Endometrial microvascular endothelial cells (primary cell): ENCODE measurements around the gene RAB44. TPM values are rescaled to one million over a fixed set of nuclear protein-coding genes. Genes with fewer than 3 reads are reported as not detected.
"Not testable (repeated sequence)": the region's sequence is repeated elsewhere in the genome, so short reads cannot be mapped to it uniquely, and the experiment has no call there.

Source experiments
- in situ Hi-C: cut with HindIII; loops from 2 replicates; pipeline ENCODE4 v1.10.0; 2017; ENCODE audit warnings: low sequenced_read_pairs, low pct_unique_long_range_greater_than_20kb; ENCODE audit errors: inconsistent ontology term
- total RNA-seq: library from RNA; depleted of rRNA; stranded (reverse); fragments of >200 nt; gene quantifications from one replicate; pipeline ENCODE4 v1.2.3, GENCODE V29; 2015; ENCODE audit errors: inconsistent ontology term

Gene RAB44
- total RNA-seq, 1 donor from 2014 or later: not detected

- in situ Hi-C loops: no loop called here
Measured at GRCh38 chr6:36700831-36701230, 3.2 kb downstream of the RAB44 start.

- in situ Hi-C loops: no loop called here
Measured at GRCh38 chr6:36701401-36701991, 3.9 kb downstream of the RAB44 start.

GRCh38 chr6:36702656-36703055, 5.0 kb downstream of the RAB44 start:
- in situ Hi-C loops: no loop called here

- in situ Hi-C loops: no loop called here
Measured at GRCh38 chr6:36703081-36703606, 5.5 kb downstream of the RAB44 start.

- in situ Hi-C loops: no loop called here
Measured at GRCh38 chr6:36703982-36704381, 6.4 kb downstream of the RAB44 start.

GRCh38 chr6:36704961-36705577, 7.4 kb downstream of the RAB44 start:
- in situ Hi-C loops: not testable (repeated sequence)

GRCh38 chr6:36706339-36706738, 8.7 kb downstream of the RAB44 start:
- in situ Hi-C loops: no loop called here

GRCh38 chr6:36712816-36713215, 15.2 kb downstream of the RAB44 start:
- in situ Hi-C loops: no loop called here

- in situ Hi-C loops: no loop called here
Measured at GRCh38 chr6:36713846-36714245, 16.2 kb downstream of the RAB44 start.

GRCh38 chr6:36714511-36714910, 16.9 kb downstream of the RAB44 start:
- in situ Hi-C loops: no loop called here

GRCh38 chr6:36715469-36715868, 17.8 kb downstream of the RAB44 start:
- in situ Hi-C loops: no loop called here

- in situ Hi-C loops: no loop called here
Measured at GRCh38 chr6:36716476-36717093, 19.0 kb downstream of the RAB44 start.

- in situ Hi-C loops: no loop called here
Measured at GRCh38 chr6:36717231-36717825, 19.7 kb downstream of the RAB44 start.

GRCh38 chr6:36717871-36718540, 20.4 kb downstream of the RAB44 start:
- in situ Hi-C loops: no loop called here

- in situ Hi-C loops: no loop called here
Measured at GRCh38 chr6:36718560-36718959, 20.9 kb downstream of the RAB44 start.

- in situ Hi-C loops: no loop called here
Measured at GRCh38 chr6:36719126-36719525, 21.5 kb downstream of the RAB44 start.

GRCh38 chr6:36720251-36721141, 22.9 kb downstream of the RAB44 start:
- in situ Hi-C loops: no loop called here

- in situ Hi-C loops: no loop called here
Measured at GRCh38 chr6:36721369-36722140, 23.9 kb downstream of the RAB44 start.
